HG02610 (cell line): ENCODE measurements around the gene USP6NL.
A peak's percentile ranks its signal among the peaks of the same experiment; 100 is the strongest.
"Not testable (repeated sequence)": the region's sequence is repeated elsewhere in the genome, so short reads cannot be mapped to it uniquely, and the experiment has no call there.

Source experiments
- ATAC-seq: cut with Tn5 transposase; IDR thresholded peaks from one replicate; pipeline ENCODE4 v1.9.1; 2021; ENCODE audit warnings: mild to moderate bottlenecking, moderate library complexity; ENCODE audit not compliant: unreplicated experiment

USP6NL gene

DNA sequence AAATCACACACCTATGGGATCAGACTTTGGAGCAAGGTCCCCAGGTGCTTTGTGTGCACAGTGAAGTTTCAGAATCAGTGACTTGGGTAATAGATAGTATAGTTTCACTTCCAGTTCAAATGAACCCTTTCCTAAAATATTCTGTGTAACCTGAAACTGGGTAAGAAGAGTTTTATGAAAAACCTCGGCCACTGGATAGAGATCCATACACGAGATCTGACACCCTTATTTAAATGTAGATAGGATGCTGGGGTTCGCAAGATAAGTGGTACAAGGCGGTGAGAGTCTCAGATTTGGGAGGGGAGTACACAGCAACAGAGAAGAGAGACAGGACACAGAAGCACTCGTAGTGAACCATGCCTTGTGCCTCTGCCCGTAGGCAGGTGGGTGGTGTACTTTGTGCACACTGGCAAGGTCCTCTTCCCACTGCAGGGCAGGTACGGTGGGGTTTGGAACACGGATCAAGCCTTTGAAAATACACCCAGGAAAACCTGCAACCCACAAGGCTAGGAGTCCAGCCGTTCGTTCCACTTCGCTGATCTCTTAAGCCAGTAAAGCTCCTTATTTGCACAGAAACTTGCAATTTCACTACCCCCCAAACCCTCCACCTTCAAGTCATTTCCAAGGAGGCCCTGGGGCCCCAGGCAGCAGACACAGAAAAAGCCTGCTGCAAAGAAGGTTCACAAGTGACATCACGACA is 162.8 kb downstream of the USP6NL start:
- peak; percentile 86 for ATAC-seq

DNA sequence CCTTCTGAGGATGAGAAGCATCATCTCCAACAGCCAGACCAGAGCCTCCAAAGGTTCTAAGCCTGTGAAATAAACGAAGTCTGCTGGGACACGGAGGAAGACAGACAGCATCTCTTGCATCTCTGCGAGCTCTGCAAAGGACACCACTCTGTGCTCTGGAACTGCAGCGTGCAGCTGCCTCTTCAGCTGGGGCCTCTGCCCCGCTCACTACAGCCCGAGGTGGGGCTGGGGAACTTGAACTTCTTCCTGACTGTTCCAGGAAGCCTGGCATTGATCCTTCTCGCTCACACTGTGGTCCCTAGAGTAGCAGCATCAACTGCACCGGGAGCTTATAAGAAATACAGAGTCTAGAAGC is 163.3 kb downstream of the USP6NL start:
- ATAC-seq: peak; percentile 35

DNA sequence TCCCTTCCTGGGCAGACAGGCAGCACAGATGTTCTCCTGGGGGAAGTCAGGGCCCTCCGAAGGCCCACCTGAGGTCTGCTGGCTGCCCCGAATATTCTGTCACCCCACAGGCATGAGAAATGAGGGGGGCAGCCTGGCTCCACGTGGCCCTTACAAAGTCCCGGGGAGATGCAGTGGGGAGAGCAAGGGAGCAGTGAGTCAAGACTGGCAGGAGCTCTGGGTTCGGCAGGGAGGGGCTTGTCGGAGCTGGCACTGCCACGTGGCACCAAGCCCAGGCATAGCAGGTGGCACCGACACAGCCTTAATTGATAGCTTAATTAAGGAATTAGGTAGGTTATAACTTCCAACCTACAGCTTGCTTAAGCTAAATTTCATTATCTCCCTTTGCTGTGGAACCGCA is 163.9 kb downstream of the USP6NL start:
- ATAC-seq: no peak

DNA sequence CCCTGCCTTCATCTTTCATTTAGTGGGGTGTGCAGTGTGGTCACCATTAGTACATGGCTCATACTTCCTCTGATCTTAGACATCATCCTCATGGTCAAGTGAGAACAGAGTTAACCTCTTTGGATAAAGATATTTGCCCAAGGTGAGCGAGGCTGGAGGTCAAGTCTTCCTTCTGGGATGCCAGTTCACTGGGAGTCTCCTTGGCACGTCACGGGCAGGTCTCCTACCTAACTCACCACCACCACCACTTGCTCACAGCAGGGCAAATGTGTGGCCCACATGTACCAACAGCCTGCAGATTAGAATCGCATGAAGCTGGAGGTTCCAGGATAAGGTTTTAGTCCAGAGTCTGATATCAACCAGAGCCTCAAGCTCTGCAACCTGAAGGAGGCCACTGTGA is 164.6 kb downstream of the USP6NL start:
- no peak for ATAC-seq

DNA sequence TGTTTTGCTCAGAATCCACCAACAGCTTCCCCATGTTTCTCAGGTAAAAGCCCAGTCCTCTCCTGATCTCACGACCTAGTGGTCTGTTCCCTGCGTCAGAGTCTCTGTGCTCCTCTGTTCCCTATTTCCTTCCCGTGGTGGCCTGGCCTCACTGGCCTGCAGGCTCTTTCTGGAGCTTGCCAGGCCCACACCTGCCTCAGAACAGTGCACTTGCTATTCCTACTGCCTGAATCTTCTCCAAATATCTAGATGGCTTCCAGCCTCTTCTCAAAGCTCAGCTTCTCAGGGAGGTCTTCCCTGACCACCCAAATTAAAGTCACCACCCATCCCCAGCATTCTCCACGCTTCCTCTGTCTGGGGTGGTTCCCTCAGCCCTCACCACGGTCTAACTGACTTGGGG is 165.3 kb downstream of the USP6NL start:
- no peak for ATAC-seq

DNA sequence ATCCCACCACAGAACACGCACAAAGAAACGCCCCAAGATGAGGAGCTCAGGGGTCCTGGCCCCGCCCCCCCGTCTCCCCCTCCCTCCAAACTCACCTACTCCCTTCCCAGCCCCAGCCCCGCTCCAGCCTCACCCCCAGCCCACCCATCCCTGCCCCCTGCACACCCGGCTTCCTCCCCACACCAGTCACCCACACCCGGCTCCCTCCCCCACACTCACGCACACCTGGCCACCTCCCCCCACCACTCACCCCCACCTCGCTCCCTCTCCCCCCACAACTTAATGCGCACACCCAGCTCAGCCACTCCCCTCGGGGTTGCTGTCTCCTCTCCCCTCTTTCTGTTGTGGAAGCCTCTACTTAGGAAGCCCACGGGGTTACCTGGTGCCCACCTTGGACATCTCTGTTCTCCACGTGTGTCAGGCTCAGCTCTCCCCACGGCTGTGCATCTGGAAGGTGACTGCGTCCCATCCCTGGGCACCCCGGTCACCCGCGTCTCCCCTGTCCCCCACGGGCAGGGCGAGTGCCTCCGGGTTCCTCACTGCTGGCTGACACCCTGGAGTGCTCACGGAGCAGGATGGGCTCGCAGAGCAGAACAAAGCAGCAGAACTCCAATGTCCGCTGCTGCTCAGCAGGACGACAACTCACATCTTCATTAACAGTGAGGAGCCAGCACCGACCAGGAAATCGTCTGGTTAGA is 166.8 kb downstream of the USP6NL start:
- ATAC-seq: no peak

DNA sequence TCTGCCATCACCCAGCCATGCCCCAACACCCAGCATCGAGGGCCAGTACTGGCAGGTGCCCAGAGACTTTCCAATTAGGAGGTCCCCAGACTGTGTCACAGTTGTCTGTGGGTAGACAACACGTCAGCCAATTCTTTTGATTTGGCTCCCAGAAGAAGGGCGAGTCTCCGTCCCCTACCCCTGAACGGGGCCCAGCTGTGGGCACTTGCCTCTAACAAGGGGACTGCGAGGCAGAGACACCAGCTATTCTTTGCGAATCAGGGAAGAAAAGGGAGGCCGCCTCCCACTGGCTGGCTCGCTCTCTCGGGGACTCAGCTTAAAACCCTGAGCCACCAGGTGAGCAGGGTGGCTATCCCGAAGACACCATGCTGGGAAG is 167.3 kb downstream of the USP6NL start:
- no peak for ATAC-seq

DNA sequence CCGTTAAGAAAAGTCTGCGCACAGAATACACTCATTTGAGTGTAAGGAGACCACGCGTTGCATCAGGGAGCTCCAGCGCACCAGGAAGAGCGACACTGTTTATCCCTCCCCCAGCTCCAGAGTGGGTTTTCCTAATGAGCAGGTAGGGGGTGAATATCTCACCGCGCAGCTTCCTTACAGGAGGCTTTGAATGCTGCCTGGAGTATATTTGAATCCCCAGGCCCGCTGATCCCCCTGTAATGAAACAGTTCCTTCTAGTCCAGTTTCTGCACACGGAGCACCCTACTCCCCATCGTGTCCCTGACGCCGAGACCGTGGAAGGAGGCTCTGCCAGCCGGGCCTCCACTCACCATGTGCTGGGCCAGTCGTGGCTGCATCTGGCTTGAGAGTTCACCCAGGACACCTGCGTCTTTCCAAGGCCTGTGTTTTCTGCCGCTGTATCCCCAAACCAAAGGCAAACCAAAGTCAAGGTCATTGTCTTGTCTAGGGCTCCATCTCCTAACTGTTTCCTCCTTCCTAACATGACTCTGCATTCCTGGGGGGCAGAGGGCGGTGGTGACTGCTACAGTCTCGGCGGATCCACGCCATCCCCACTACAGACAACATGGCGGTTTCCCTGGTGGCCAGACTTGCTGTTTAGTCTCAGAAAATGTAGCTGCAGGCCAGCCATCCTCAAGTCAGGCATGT is 167.8 kb downstream of the USP6NL start:
- ATAC-seq: no peak

DNA sequence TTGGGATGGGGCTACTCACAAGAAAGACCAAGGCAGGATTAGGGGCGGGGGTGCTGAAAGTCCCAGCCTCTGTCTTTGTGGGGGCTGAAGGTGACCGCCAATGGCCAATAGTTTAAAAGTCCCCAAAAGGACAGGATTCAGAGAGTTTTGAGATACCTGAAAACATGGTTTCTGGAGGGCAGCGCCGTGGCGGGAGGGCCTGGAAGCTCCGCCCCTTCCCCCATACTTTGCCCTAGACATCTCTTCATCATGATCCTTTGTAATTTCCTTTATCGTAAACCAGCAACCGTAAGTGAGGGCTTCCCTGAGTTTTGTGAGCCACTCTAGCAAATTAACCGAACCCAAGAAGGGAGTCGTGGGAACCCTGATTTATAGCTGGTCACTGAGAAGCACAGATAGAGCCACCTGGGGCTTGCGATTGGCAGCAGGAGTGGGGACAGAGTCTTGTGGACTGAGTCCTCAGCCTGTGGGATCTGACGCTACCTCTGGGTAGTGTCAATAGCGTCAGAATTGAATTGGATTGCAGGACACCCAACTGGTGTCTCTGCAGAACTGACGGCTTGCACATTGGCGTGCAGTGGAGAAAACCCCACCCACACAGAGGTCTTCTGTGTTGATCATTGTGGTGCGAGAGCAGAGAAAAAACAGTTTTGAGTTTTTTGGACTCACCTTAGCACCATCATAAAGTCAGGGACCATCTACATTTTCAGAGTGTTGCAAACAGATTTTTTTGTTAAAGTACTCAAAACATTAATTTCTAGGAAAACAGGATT is 169.3 kb downstream of the USP6NL start:
- ATAC-seq: no peak

DNA sequence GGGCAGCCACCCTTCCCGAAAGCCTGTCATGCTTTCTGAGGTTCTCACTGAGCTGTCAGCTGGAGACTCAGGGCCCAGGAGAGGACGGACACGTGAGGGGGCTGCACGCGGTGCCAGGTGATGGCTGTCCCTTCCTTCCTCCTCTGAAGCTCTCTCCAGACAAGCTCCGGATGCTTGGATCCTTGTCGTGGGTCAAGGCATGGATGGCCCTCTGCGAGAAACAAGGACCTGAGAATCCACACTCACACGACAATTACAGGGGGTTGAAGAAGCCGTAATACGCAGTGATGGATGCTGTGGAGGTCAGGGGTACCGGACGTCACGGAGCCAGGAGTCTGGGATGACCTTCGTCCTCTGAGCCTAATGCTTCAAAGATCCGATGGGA is 170.3 kb downstream of the USP6NL start:
- ATAC-seq: no peak

DNA sequence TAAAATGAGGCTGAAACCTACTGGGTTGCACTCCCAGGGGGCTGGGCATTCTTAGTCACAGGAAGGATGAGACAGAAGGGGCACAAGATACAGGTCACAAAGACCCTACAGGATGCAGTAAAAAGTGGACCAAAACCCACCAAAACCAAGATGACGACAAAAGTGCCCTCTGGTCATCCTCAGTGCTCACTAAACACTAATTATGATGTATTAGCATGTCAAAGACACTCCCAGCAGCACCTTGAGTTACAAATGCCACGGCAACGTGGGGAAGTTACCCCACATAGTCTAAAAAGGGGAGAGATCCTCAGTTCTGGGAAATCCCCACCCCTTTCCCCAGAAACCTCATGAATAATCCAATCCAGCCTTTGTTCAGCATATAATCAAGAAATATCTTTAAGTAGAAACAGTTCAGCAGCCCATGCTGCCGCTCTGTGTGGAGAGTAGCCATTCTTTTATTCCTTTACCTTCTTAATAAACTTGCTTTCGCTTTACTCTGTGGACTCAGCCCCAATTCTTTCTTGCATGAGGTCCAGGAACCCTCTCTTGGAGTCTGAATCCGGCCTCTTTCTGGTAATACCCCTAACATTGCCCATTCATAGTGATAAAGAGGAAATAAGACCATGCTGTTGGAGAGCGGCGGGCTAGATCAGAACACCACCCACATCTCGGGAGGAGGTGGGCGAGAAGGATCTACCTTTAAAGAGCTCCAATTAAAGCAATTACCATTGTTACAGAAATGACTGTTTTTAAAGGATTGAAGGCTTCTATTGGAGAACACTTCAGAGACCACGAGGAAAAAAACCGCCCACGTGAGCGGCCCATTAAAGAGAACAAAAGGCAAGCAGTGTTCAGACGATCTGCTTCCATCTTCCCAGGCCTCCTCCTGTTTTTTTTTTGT is 170.9 kb downstream of the USP6NL start:
- peak; percentile 58 for ATAC-seq

DNA sequence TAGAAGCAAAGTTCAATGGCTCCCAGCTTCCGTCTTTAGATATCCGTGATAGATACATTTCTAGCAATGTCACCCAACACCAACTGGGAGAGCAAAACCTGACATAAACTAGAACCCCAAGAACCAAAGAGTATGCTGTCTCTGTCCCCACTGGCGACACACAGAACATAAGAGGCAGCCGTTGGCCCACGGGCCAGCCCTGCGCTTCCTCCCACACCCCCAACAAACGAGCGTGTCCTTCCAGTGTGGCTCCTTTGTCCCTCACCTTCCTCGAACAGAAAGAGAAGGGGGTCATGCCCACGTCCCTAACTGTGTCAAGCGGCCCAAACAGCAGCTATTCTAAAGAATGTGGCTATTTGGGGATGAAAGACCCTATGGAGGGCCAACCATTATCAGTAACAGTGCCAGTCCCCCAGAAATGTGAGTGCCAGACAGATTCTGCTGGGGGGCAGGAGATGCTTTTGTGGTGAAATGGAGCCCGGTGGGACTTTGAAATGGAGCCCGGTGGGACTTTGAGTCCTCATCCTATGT is 171.9 kb downstream of the USP6NL start:
- ATAC-seq: no peak

DNA sequence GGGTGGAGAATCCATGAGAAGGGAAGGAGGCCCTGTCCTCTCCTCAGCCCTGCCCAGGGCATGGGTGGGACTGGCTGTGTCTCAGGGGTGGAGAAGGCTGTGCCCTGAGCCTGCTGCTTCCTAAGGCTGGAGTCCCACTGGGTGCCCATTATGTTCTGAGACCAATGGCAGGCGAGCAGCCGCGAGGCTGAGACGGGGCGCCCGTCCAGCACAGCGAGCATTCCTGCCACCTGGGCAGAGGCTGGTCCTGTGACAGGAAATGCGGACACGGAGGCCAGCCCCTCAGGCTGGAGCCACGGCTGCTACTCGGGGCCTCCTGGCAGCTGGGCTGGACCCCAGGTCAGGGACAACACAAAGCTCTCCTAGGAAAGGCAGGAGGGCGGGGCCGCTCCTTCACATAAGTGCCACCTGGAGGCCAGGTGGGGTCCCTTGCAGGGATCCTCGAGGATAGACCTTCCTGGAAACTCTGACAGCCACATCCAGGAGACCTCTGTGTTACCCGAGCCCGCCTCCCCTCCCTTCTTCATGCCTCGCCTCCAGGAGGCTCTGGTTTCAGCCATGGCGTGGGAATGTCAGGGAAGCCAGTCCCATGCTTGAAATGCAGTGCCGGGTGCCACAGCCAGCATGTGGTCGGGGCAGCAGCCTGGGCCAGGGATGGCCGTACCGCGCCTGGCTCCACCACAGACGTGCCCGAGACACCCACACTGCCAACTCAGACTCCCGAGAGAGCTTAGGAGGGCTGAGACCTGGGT is 173.9 kb downstream of the USP6NL start:
- ATAC-seq: no peak

DNA sequence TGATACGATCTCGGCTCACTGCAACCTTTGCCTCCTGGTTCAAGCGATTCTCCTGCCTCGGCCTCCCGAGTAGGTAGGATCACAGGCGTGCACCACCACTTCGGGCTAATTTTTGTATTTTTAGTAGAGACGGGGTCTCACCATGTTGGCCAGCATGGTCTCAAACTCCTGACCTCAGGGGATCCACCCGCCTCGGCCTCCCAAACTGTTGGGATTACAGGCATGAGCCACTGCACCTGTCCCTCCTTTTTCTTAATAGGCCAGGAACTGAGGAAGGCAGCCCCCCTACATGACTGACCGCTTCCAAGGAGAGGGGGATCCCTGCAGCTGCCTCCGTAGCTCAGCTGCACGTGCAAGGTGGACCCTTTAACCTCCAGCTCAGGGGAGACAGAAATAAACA is 175.0 kb downstream of the USP6NL start:
- ATAC-seq: not testable (repeated sequence)

DNA sequence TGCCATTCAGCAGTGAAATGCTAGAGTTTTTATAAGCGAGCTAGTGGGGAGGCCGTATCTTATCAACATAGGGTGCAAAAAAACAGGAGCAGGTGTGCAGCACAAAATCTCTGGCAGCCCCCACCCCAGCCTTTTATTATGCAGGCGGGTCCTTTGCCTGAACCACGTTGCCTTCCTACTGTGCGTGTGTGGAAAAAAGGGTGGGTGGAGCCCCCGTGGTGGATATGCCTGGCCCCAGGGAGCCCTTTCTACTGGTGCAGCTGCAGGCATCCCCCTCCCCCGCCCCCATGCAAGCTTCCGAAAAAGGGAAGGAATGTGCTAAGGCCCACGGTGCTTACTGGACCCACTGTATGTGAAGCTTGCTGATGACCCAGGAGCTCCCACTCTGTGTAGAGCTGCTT is 175.9 kb downstream of the USP6NL start:
- ATAC-seq: no peak

DNA sequence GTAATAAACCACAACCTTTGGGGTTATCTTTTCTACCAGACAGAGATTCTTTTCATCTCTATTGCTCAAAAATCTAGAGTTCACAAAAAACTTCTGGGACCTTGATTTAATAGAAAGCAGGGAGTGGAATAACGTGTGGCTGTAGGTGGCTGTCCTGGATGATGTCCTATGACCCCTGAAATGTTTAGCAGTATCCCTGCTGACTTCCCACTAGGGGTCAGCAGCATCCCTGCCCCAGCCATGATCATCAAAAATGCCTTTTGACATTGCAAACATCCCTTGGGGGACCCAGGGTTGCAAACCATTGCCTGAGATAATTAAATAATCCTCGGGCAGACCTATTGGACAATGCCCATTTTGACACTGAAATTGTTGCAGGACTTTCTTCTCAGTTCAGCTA is 177.1 kb downstream of the USP6NL start:
- ATAC-seq: no peak

DNA sequence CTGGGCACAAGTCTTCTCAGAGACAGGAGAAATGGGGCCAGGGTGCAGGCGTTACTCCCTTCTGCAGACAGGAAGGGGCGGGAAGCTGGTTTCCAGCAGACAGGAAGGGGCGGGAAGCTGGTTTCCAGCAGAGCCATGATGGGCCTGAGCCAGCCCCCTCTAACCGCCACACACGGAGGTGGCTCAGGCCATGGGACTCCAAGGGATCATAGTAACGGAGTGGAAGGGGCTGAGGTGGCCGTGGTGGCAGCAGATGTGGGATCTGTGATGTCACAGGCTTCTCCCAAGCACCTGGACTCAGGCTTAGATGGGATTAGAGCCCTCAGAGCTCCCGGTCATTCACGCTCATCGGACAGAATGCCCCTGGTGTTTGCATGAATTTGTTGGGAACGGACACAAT is 177.8 kb downstream of the USP6NL start:
- ATAC-seq: no peak

DNA sequence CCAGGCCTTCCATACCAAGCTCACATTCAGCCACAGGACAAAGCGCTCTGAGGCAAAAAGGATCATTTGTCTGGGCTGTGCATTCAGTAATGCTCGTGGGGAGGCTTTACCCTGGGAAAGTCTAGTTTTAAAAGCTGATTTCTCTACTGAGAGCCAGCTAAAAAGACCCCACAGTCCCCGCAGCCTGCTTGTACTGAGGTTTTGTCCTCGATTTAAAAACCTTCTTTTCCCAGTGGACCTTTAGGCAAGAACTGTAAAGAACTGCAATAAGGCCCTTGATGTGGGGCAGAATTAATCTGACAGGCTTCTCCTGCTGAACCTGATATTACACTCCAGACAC is 180.3 kb downstream of the USP6NL start:
- no peak for ATAC-seq

DNA sequence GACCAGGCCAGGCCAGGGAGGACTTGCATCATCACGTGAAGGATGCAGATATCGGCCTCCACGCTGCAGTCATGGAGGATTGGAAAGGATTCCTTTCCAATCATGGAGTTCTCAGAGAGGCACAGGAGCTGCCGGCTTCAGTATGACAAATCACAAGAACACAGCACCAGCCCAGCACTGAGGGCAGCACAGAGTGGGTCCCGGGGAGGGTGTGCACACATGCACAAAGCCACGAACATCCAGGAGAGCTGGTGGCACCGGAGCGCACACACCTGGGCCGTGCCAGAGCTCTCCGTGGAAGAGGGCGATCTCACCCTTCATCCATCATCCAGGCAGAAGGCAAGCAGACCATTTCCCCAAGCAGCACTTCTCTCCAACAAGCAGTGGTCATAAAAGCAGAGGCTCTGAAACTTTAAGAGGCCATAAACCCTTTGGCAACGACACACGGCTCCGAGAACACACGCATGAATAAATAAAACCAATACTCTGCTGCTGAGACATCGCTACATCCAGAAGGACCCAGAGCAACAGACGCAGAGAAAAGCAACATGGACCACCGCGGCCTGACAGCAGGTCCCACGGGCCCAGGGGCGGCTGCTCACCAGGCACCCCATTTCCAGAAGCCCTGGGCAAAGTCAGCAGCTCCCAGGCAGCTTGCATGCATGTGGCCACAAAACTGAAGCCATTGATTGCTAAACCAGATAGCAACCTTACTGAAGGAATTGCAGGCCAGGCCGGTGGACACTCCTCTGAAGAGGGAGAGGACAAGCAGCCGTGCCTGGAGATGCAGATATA is 180.8 kb downstream of the USP6NL start:
- ATAC-seq: no peak
